NCI-H82 treated with DMSO at 0.1 percent for 48 hours (cell line): ENCODE measurements around the gene CREB3L2.
"Not testable (repeated sequence)": the region's sequence is repeated elsewhere in the genome, so short reads cannot be mapped to it uniquely, and the experiment has no call there.

ENCODE experiments used
- DNase-seq: peaks from one replicate; lab custom pipeline; 2025; ENCODE audit not compliant: unreplicated experiment; lab: John Stamatoyannopoulos, UW

The CREB3L2 gene

DNA sequence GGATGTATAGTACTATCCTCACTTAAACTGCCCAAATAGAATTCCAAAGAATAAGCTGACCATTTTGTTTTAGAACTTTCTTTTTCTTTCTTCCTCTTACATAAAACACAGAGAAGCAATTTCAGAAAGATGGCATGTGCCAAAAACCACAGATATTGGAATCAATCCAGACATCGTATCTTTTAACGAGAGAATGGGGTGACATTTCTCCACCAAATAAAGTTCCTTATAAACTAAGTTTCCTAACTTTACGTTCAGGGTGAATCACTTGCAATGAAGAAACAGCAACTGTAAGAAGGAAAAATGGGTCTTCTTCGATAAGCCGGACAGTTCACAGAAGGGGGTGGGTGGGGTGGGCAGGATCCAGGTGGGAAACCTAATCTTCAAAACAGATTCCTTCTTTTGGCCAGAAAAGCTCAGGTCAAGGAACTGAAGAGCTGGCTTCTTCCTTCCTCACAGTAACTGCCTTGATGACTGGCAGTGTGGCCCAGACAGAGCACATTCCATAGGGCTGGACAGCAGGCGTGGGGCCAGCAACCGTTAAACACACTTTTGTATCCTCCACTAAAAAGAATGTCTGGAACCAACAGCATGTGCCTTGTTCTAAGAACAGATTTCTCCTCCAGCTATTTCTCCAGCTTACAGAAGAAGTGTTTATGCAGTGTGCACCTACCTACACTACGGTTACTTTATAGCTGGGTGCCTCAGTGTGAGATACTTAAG, 31.5 kb downstream of the CREB3L2 start:
- DNase-seq = no peak

DNA sequence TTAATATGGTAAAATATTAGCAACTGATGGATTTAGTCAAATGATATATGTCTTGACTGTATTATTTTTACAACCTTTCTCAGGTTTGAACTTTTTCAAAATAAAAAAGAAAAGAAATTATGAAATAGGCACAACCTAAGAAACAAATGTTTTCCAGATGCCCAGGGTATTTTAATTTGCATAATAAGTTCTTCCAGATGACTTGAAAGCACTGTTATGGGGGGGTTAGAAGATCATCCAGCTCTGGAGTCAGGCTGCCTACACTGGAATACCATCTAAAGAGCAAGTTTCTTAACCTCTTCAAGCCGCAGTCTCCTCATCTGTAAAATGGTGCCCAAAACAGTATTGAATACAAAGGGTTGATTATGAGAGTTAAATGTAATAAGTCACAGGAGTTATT, 32.1 kb downstream of the CREB3L2 start:
- DNase-seq = no peak

DNA sequence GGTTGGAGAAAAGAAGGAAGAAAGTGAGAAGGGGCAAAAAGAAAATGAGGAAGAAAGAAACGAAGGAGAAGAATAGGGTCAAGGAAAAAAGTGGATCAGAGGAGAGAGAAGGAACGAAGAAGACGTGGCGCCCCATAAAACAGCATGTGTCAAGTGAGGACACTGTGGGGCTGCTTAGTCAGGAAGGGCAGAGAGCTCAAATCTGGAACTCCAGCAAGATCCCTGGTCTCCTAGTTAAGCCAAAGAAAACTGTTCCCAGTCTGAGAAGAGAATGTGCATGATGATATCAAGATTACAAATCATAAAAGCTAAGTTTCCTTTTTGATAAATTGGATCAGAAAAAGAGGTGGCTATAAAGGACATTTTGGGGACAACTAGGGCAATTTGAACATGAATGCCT, 33.0 kb downstream of the CREB3L2 start:
- no peak for DNase-seq

DNA sequence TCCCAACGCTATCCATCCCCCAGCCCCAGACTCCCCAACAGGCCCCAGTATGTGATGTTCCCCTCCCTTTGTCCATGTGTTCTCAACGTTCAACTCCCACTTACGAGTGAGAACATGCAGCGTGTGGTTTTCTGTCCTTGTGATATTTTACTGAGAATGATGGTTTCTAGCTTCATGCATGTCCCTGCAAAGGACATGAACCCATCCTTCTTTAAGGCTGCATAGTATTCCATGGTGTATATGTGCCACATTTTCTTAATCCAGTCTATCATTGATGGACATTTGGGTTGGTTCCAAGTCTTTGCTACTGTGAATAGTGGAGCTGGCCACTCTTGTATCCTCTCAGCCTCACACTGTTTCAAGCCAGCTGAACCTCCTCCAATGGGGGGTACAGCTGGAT, 33.5 kb downstream of the CREB3L2 start:
- not testable (repeated sequence) for DNase-seq

DNA sequence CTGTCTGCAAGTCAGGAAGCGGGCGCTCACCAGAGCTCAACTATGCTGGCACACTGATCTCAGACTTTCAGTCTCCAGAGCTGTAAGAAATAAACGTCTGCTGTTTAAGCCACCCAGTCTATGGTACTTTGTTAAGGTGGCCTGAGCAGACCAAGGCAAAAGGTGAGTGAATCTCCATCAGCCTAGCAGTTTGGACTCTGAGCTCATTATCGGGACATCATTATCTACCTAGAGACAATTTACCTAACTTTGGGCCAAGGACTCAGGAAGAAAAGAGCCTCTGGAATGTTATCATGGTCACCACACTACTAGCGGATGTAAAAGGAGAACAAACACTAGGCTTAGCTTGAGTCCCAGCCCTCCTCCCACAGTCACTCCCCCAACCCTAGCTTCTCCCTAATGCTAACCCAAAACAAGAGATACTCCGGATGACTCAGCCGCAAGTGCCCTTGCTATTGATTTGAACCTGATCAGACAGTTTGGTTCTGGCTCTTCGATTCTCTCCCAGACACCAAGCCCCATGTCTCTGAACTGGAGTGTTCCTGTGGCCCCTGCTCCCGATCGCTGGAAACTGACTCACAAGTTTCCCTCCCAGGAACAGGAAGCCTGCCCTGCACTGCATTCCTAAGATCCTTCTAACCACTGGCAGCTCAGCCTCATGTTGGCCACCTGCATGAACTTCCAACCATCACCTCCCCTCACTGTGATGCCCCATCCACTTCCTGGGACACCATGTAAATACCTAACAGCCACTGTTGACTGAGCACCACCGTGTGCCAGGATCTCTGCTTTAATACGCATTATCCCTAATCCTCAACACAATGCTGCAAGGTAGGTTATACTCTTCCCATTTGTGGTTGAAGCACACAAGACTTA, 34.5 kb downstream of the CREB3L2 start:
- no peak for DNase-seq

DNA sequence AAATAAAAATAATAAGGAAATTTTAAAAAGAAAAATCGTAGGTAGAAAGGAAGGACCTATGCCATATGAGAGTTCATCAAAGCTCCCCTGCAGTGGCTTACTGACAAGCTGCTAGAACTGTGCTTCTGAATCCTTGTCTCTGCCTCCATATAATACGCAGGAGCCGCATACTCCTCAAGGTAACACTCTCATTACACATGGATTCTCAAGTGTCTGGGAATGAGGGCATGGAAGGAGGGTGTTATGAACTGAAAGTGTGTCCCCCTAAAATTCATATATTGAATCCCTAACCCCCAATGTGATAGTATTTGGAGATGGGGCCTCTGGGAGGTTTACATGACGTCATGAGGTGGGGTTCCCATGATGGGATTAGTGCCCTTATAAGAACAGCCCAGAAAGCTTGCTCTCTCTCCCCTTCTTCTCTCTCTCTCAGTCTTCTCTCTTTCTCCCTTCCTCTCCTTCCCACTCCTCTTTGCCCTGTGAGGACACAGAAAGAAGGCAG, 35.2 kb downstream of the CREB3L2 start:
- DNase-seq = no peak

DNA sequence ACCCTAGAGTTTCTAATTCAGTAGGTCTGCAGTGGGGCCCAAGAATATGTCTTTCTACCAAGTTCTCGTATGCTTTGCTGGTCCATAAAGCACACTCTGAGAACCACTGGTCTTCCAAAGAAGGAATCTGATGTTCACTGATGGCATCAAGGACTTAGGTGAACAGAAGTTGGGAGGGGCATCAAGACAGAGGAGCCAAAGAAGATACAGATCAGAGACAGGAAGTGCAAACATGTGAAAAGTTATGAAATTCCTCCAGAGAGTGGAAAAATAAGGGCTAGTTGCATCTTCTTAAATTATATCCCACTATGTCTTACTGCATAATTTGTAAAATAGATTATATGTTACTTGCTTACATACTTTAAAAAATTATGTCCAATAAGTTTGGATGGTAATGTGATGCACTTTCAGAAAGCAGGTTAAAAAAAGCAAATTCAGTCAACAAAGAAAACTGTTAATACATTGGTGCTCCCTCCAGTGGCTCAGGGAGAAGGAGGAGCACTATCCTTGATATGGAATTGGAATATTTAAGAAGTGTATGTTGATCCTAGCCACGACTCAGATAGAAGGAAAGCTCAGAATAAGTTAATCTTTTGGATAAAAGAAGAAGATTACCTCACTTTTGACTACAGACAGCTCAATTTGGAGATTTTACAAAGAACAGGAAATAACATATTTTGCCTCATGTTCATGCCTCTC, 35.8 kb downstream of the CREB3L2 start:
- DNase-seq = no peak

DNA sequence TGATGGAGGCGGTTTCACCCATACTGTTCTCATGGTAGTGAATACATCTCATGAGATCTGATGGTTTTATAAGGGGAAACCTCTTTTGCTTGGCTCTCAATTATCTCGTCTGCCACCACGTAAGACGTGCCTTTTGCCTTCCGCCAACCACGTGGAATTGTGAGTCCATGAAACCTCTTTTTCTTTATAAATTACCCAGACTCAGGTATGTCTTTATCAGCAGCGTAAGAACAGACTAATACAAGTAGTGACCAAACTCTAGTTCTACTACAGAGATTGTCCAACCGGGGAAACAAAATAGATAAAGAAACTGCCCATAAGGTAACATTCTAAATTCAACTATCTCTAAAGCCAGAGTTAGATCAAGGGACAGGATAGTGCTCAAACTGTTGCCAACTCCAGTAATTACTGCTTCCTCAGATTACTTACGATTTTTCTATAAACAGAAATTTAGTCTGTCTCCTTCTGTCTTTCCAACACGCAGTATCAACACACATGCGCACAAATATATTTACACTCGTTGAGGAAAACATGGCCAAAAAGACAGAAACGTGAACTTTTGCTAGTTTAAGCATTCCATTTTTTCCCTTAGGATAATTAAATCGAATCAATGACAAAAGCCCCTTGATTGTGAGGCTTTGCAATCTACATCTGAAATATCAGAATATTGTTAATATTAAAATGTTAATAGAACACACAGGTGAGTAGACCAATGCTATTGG, 36.9 kb downstream of the CREB3L2 start:
- no peak for DNase-seq

DNA sequence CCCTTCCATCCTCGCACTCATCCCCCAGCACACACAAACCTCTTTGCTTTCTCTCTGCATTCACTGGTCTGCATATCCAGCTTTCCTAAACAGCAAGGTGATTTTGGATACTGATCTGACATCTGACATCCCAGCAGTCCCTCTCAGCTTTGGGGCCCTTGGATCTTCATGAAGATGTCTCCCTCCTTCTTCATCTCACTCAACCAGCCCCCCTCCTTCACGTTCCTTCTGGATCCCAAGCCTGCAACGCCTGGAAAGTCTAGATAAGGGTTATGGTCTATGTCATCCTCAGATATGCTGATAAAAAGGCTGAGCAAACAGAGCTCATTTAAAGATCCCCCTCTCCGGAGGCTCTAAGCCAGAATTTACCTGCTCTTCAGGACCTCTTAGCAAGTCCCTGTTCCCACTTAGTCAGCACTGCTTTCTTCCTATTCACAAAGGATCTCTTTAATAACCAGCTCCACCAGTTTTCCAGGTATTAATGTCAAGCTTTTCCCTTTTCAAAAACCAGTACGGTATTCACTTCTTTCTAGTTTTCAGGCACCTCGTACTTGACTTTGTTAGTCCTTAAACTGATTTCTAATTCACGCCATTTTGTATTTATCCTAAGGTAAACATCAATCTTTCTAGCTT, 38.9 kb downstream of the CREB3L2 start:
- no peak for DNase-seq

DNA sequence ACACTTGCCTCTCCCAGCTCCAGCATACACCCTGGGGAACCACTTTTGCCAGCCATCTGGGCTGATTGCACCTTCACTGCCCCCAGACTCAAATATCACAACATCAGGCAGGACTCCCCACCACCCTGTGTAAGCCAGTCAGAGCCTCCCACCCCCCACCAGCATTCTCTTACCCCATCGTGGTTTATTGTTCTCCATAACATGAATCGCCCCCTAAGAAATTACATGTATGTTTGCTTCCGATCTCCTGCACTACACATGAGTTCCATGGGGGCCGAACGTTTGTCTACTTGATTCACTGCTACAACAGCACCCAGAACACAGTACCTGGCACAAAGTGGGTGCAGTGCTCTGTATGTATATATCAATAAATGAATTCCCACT, 39.4 kb downstream of the CREB3L2 start:
- DNase-seq = no peak

DNA sequence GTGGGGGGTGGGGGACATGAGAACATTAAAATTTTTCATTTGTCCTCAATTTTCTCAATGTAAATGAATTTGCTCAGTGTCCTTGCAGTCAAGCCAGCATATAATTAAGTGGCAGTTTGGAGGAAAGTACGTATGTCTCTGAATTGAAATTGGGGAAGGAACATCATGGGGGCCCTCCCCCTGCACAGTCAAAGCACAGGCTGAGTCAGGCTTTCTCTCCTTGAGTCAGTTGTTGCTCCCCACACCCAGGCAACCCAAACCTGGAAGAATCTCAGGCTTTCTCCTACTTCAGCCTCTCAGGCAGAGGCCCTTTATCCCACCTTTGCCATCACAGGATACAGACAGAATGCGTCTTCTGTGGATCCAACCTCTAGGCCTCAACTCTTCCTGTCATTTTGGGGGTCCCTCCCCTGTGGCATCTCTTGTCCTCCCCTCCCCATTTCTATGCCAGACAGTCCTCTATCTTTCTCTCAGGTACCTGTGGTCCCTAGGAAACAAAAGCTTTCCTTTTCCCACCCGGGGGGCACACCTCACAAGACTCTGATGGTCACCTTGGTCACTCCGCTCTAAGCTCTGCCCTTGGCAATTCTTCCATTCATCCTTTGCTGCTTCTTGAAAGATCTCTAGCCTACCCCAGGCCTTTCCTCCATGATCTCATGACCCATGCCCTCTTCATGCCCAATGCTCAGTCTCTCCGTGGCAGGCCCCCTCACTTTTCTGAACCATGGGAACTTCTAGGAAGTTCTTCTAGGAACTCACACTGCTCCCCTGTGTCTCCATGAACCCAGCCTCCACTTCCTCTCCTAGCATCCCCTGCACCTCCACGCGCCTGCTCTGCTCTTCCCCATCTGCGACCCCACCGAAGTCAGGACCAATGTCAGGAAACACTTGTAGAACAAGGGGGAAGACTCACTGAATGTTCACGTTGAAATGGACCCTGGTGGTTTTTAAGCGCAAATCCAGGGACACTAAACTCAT, 40.4 kb downstream of the CREB3L2 start:
- DNase-seq = no peak

DNA sequence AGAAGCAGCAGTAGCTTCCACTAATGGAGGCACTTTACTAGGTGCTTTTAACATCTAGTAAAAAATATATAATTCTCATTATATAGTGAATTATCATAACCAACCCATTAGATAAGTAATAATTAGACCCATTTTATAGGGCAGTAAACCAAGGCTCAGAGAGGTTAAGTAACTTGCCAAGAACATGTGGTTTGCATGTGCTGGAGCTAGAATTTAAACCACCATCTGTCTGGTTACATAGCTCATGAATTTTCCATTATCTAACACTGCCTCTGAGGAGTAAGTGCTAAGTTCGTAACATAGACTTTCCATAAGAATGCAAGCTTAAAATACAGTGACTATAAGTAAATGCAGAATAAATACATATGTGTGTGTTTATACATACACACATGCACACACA, 41.9 kb downstream of the CREB3L2 start:
- no peak for DNase-seq

DNA sequence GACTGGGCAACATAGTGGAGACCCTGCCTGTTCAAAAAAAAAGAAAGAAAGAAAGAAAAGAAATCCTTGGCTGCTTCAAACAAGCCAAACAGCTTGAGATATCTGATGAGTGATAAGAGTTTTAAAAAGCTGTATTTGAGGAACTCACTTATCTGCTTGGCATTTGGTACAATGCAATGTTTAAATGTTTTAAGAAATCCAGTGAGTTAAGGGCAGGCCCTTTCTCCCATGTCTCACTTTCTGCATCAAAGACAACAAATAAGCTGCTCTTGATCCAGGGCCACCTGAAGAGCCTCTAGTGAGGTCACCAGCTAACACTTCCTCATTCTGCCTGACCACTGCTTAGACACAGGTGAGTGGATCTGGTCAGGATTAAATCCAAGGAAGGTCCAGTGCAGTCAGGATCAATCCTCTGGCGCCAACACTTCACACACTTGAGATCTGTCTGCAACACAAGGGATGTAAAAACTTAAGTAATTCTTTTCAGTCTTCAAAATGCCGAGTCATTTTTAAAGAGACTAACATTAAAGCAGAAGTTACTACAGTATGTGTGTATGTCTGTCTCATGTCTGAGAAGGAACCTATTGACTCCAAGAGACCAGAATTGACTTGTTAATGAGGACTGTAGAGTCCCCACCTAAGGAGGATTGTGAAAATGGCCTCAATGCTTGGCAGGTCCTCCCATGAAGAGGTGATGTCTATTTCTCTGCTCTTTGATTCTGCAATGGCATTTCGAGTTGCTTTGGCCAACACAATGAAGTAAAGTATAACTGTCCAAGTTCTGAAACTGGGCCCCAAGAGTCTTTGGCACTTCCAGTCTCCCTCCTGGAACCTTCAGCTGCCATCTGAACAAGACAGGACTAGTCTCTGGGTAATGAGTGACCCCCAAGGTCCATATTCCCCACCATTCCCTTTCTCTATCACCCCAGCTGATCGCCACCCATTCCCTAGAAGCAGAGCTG, 43.1 kb downstream of the CREB3L2 start:
- no peak for DNase-seq

DNA sequence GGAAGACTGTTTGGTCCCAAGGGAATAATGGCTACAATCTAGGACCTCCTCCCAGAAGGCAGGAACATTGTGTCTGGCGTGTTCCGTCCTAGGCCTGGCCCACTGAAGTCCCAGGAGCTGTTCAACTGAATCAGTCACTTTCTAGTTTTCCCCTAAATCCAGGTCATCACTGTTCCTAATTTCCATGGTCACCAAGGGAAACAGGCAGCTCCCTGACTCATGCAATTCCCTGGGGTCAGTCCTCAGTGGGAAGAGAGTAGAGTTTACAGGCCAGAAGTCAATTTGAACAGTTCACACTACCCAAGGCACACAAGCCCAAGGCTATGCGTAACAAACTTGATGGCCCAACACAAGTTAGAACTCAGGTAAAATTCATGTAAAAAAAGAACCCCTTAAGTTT, 44.0 kb downstream of the CREB3L2 start:
- DNase-seq = no peak

DNA sequence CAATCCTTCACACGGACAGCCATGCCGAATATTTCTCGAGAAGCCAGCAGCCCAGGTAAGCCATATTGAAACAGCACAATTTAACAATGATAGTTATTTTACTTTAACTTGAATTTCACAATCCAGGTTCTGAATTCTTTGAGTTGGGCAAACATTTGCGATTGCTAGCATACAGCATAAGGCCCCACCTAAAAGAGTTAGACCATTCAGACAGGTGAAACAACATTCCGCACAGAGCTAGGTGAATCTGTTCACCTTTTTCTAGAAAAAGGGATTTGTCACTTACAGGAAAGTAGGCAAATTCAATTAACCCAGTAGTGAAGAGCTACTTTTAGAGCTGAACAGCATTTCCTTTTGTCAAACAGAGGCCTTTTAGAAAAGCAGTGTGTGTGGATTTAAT, 45.3 kb downstream of the CREB3L2 start:
- no peak for DNase-seq

DNA sequence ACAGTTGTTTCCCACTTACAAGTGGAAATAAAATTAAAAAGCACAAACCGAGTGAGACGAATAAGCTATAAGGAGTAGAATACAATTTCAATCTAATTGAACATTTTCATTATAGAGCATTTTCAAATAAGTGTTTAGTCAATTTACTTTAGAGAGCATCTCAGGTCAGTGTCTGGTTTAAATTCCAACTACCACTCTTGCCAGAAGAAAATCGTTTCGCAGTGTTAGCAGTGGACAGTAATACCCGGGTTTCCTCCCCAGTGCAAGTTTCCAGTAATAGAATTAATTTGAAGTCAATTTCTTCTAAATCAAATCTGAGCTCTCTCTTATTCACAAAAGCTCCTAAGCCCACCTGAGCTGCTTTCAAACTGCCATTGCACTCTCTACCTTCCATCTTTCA, 45.7 kb downstream of the CREB3L2 start:
- no peak for DNase-seq

DNA sequence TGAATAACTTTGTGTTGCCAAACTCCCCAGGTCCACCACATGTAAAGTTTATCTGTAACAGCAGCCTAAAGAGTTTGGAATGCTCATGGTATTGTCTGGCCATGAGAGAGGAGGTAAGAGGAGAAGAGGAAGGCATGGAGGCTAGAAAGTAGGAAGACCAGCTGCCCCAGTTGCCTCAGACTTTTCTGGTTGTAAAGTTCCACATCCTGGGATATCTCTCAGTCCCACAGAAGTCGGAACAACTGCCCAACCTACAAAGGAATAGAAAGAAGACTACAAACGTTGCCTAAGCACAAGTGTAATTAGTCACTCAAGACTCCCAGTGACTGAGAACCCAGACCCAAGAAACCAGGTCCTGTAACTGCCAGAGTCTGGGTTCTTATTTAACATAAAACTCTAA, 47.3 kb downstream of the CREB3L2 start:
- DNase-seq = no peak
